ENCODE measurements around the gene CHTF18. TPM values are rescaled to one million over a fixed set of nuclear protein-coding genes. Genes with fewer than 3 reads are reported as not detected.
A peak's percentile ranks its signal among the peaks of the same experiment; 100 is the strongest.

The CHTF18 gene
- total and polyA plus RNA-seq, 2 of the 4 experiments (the other 2 are of a cell fraction), result 3.2 to 21.4 TPM

- no peak for TF ChIP-seq CEBPB (IDR thresholded peaks at IDR 0.05; ENCODE audit: low read depth, low read length)
Observed at GRCh38 chr16:804193-805048, 16.0 kb downstream of the CHTF18 start (continued).

GRCh38 chr16:805474-805873 is 17.1 kb downstream of the CHTF18 start:
- ChIA-PET CTCF (no interaction called here), POLR2A (ENCODE audit: unreplicated experiment) (no interaction called here)
- intact Hi-C loops (cut with micrococcal nuclease), result no loop called here
- no peak overlapping the region for H2AK5ac ChIP-seq (ENCODE audit: low read depth, low read length)
- DNase-seq, result no peak
- H2BK120ac ChIP-seq (ENCODE audit: low read depth, low read length), result no peak overlapping the region
- 0 out of 2 replicates have a peak, but pooled peaks cover 3% of the 10 kb centered on the region for H3K9me1 ChIP-seq (ENCODE audit: insufficient read depth, low read length)
- H3K9ac ChIP-seq (ENCODE audit: low read depth, low read length), result no peak overlapping the region
- H3K79me1 ChIP-seq (ENCODE audit: low read depth in 1 of 2, low read length in 2 of 2), result peaks cover 4 to 12% of the 10 kb centered on the region in 2 experiments; a peak in 3 of 4 replicates
- no peak overlapping the region for H2BK20ac ChIP-seq (ENCODE audit: low read depth, low read length)
- in situ Hi-C loops (cut with MboI; ENCODE audit: low sequenced_read_pairs), result loop anchor here (25.0 kb wide), 1 partner anchor 407 kb away; no protein-coding TSS in a partner anchor
- no peak overlapping the region for H2BK15ac ChIP-seq (ENCODE audit: low read depth, low read length)
- peaks cover 3% of the 10 kb centered on the region; the same call in 1 of the 2 replicates for H3K4me1 ChIP-seq (ENCODE audit: control insufficient read depth, insufficient read depth, low read length)
- ATAC-seq (ENCODE audit: low read depth), result no peak
- no peak overlapping the region for H3K18ac ChIP-seq (ENCODE audit: low read depth, low read length)
- H2AFZ ChIP-seq (replicated peaks; ENCODE audit: low read length, poor library complexity), result no peak overlapping the region
- no peak overlapping the region for H3K14ac ChIP-seq (replicated peaks; ENCODE audit: low read depth, low read length)
- no peak overlapping the region for H2BK5ac ChIP-seq (ENCODE audit: low read depth, low read length, poor library complexity, severe bottlenecking)
- WGBS, 2 experiments (ENCODE audit: extremely low coverage in 2 of 2, insufficient read length in 1 of 2), result 100% methylated on average over 3 of the region's 17 CpGs; no CpG with 5 or more reads in 1 of the 2 experiments
- no peak overlapping the region for H3K4me2 ChIP-seq (ENCODE audit: low read depth, low read length)
- H4K20me1 ChIP-seq (ENCODE audit: insufficient read depth, low read length), result no peaks in the 10 kb centered on the region
- peak overlapping the region; percentile 28 for H2AK9ac ChIP-seq (replicated peaks; ENCODE audit: low read depth, low read length, poor library complexity)
- H3K9me3 ChIP-seq (ENCODE audit: control insufficient read depth, insufficient read depth, low read length), result no peaks in the 10 kb centered on the region
- no peak overlapping the region for H4K91ac ChIP-seq (ENCODE audit: insufficient read depth, low read depth, low read length)
- H3K4ac ChIP-seq (ENCODE audit: low read depth, low read length), result no peak overlapping the region
- H4K5ac ChIP-seq (ENCODE audit: low read depth, low read length), result no peak overlapping the region
- no peak overlapping the region for H4K8ac ChIP-seq (ENCODE audit: low read depth in 2 of 2, low read length in 2 of 2)
- H3K27ac ChIP-seq (ENCODE audit: insufficient read depth, low read length), result no peak overlapping the region
- peaks cover 10% of the 10 kb centered on the region for H3K27me3 ChIP-seq (ENCODE audit: control insufficient read depth, insufficient read depth, low read length)
- no TSS peak for BruUV-seq (replicated peaks)
- H3K36me3 ChIP-seq (ENCODE audit: control insufficient read depth, insufficient read depth, low read length), result no peaks in the 10 kb centered on the region
- dilution Hi-C loops (cut with HindIII; ENCODE audit: low sequenced_read_pairs, unreplicated experiment), result no loop called here
- H3K4me3 ChIP-seq (ENCODE audit: insufficient read depth, low read depth, low read length), result no peak overlapping the region
- H3K23ac ChIP-seq (ENCODE audit: low read depth, low read length), result no peak overlapping the region
- H3K56ac ChIP-seq (ENCODE audit: extremely low read depth, insufficient read depth, low read length), result no peak overlapping the region
- TF ChIP-seq RAD21 (IDR thresholded peaks at IDR 0.05; ENCODE audit: low read length) (no peak), RFX5 (IDR thresholded peaks at IDR 0.05; ENCODE audit: low read depth, low read length) (no peak), MAZ (IDR thresholded peaks at IDR 0.05; ENCODE audit: borderline replicate concordance, low read depth, low read length) (no peak), CHD1 (IDR thresholded peaks at IDR 0.05; ENCODE audit: low read depth, low read length) (no peak), NFE2L2 (IDR thresholded peaks at IDR 0.05; ENCODE audit: low read depth, low read length) (no peak), MXI1 (IDR thresholded peaks at IDR 0.05; ENCODE audit: borderline replicate concordance, low read depth, low read length) (no peak), CEBPB (IDR thresholded peaks at IDR 0.05; ENCODE audit: low read depth, low read length) (no peak), BHLHE40 (IDR thresholded peaks at IDR 0.05; ENCODE audit: low read depth, low read length) (no peak), FOS (IDR thresholded peaks at IDR 0.05; ENCODE audit: low read depth, low read length) (no peak), USF2 (IDR thresholded peaks at IDR 0.05; ENCODE audit: low read depth, low read length) (no peak)
- TF ChIP-seq, protein P1, sequence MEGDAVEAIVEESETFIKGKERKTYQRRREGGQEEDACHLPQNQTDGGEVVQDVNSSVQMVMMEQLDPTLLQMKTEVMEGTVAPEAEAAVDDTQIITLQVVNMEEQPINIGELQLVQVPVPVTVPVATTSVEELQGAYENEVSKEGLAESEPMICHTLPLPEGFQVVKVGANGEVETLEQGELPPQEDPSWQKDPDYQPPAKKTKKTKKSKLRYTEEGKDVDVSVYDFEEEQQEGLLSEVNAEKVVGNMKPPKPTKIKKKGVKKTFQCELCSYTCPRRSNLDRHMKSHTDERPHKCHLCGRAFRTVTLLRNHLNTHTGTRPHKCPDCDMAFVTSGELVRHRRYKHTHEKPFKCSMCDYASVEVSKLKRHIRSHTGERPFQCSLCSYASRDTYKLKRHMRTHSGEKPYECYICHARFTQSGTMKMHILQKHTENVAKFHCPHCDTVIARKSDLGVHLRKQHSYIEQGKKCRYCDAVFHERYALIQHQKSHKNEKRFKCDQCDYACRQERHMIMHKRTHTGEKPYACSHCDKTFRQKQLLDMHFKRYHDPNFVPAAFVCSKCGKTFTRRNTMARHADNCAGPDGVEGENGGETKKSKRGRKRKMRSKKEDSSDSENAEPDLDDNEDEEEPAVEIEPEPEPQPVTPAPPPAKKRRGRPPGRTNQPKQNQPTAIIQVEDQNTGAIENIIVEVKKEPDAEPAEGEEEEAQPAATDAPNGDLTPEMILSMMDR (conservative IDR thresholded peaks at IDR 0.05; ENCODE audit: low read depth, low read length), result no peak
- TF ChIP-seq, protein P2, sequence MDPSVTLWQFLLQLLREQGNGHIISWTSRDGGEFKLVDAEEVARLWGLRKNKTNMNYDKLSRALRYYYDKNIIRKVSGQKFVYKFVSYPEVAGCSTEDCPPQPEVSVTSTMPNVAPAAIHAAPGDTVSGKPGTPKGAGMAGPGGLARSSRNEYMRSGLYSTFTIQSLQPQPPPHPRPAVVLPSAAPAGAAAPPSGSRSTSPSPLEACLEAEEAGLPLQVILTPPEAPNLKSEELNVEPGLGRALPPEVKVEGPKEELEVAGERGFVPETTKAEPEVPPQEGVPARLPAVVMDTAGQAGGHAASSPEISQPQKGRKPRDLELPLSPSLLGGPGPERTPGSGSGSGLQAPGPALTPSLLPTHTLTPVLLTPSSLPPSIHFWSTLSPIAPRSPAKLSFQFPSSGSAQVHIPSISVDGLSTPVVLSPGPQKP (IDR thresholded peaks at IDR 0.05; ENCODE audit: borderline replicate concordance, low read depth, low read length), result no peak
